Liver (tissue), 9 donors: Measurements from ENCODE around the gene FTO. TPM values are rescaled to one million over a fixed set of nuclear protein-coding genes. Genes with fewer than 3 reads are reported as not detected.

ENCODE experiments used
- DNase-seq: peaks from one replicate; pipeline ENCODE4 v3.0.0-alpha.2; 2017; ENCODE audit warnings: low spot score
- H3K27ac ChIP-seq, 2 donors: one replicate each; pipeline ENCODE4 v1.7.0; 2013; ENCODE audit warnings: inconsistent platforms in 2 of 2, low read length in 2 of 2, control low read depth in 1 of 2, low read depth in 1 of 2, mild to moderate bottlenecking in 1 of 2
- H3K27me3 ChIP-seq, 4 donors: one replicate each; pipeline versions ENCODE4 v1.6.1 to v1.7.0; 2013; ENCODE audit warnings: low read length in 3 of 4, inconsistent platforms in 1 of 4, mild to moderate bottlenecking in 1 of 4, moderate library complexity in 1 of 4; ENCODE audit not compliant: control insufficient read depth in 4 of 4, insufficient read depth in 4 of 4
- H3K36me3 ChIP-seq, 4 donors: one replicate each; pipeline versions ENCODE4 v1.6.1 to v1.7.0; 2013; ENCODE audit warnings: low read length in 3 of 4, mild to moderate bottlenecking in 3 of 4, low read depth in 1 of 4, moderate library complexity in 1 of 4; ENCODE audit not compliant: control insufficient read depth in 4 of 4, insufficient read depth in 3 of 4
- H3K4me1 ChIP-seq, 4 donors: one replicate each; pipeline versions ENCODE4 v1.6.1 to v1.7.0; 2013; ENCODE audit warnings: low read length in 3 of 4, mild to moderate bottlenecking in 3 of 4, moderate library complexity in 1 of 4; ENCODE audit not compliant: control insufficient read depth in 4 of 4, insufficient read depth in 4 of 4
- H3K4me3 ChIP-seq, 3 donors: one replicate each; pipeline versions ENCODE4 v1.6.1 to v1.7.0; 2013; ENCODE audit warnings: low read length in 3 of 3, control low read depth in 1 of 3, low read depth in 1 of 3, mild to moderate bottlenecking in 1 of 3
- H3K9ac ChIP-seq, 2 donors: one replicate each; pipeline ENCODE4 v1.7.0; 2013; ENCODE audit warnings: low read length in 2 of 2, mild to moderate bottlenecking in 2 of 2, moderate library complexity in 2 of 2, control low read depth in 1 of 2, low read depth in 1 of 2
- H3K9me3 ChIP-seq, 4 donors: one replicate each; pipeline versions ENCODE4 v1.6.1 to v1.7.0; 2013; ENCODE audit warnings: low read length in 3 of 4; ENCODE audit not compliant: control insufficient read depth in 4 of 4
- EGR1 ChIP-seq, 2 donors: IDR thresholded peaks; 2 replicates each; pipeline ENCODE4 v1.6.1; 2016 to 2018; ENCODE audit warnings: antibody characterized with exemption in 2 of 2, low read depth in 2 of 2
- FOXA2 ChIP-seq: IDR thresholded peaks from 2 replicates; pipeline ENCODE4 v1.6.1; 2016; ENCODE audit warnings: antibody characterized with exemption
- GABPA ChIP-seq, 2 donors: IDR thresholded peaks in 1 of 2; conservative IDR thresholded peaks in 1 of 2; 2 replicates each; pipeline ENCODE4 v1.6.1; 2016; ENCODE audit warnings: antibody characterized with exemption in 2 of 2, mild to moderate bottlenecking in 1 of 2, moderate library complexity in 1 of 2
- HNF4A ChIP-seq, 2 donors: conservative IDR thresholded peaks; 2 replicates each; pipeline ENCODE4 v1.6.1; 2016; ENCODE audit warnings: antibody characterized with exemption in 2 of 2, mild to moderate bottlenecking in 2 of 2
- HNF4G ChIP-seq: IDR thresholded peaks from 2 replicates; pipeline ENCODE4 v1.6.1; 2016; ENCODE audit warnings: antibody characterized with exemption
- JUND ChIP-seq, 2 donors: IDR thresholded peaks; 2 replicates each; pipeline ENCODE4 v1.6.1; 2016; ENCODE audit warnings: antibody characterized with exemption in 2 of 2
- NR2F2 ChIP-seq: IDR thresholded peaks from 2 replicates; pipeline ENCODE4 v1.6.1; 2016; ENCODE audit warnings: antibody characterized with exemption
- RAD21 ChIP-seq, 2 donors: IDR thresholded peaks; 2 replicates each; pipeline ENCODE4 v1.6.1; 2016; ENCODE audit warnings: antibody characterized with exemption in 2 of 2, mild to moderate bottlenecking in 2 of 2
- RXRA ChIP-seq, 2 donors: IDR thresholded peaks; 2 replicates each; pipeline ENCODE4 v1.6.1; 2017 to 2018; ENCODE audit warnings: antibody characterized with exemption in 2 of 2, mild to moderate bottlenecking in 1 of 2
- SP1 ChIP-seq: IDR thresholded peaks from 2 replicates; pipeline ENCODE4 v1.6.1; 2018; ENCODE audit warnings: antibody characterized with exemption, mild to moderate bottlenecking
- TAF1 ChIP-seq: conservative IDR thresholded peaks from 2 replicates; pipeline ENCODE4 v1.6.1; 2016; ENCODE audit warnings: antibody characterized with exemption, mild to moderate bottlenecking
- YY1 ChIP-seq: IDR thresholded peaks from 2 replicates; pipeline ENCODE4 v1.6.1; 2016; ENCODE audit warnings: antibody characterized with exemption, mild to moderate bottlenecking
- WGBS: extraction: QIAGEN DNeasy Blood & Tissue Kit; methylation state at CpG from one replicate; pipeline ENCODE4 v1.1.7; 2013; 5-methylcytosine and 5-hydroxymethylcytosine counted together
- polyA plus RNA-seq, 2 donors: library from polyadenylated mRNA; stranded (reverse) in 1 of 2; unstranded in 1 of 2; fragments of 200-250 nt in 1 of 2; fragments of >200 nt in 1 of 2; fragmentation: Nextera tagmentation in 1 of 2; extraction: Ambion mirVana in 1 of 2; gene quantifications; one replicate each; pipeline versions ENCODE4 v1.2.1 to v1.2.3, GENCODE V29; 2013 to 2015
- total RNA-seq, 2 donors: library from RNA; depleted of rRNA; stranded (reverse); fragments of >200 nt; gene quantifications; one replicate each; pipeline ENCODE4 v1.2.3, GENCODE V29; 2014
- TF ChIP-seq, protein P1 (sequence below): IDR thresholded peaks from 2 replicates; pipeline ENCODE4 v1.6.1; 2016; ENCODE audit warnings: antibody characterized with exemption
- TF ChIP-seq, protein P2 (sequence below): fragments of 150-350 bp; IDR thresholded peaks from 2 replicates; pipeline ENCODE4 v1.5.1; 2017; ENCODE audit warnings: improper control_type of control experiment, low read depth, low read length; ENCODE audit not compliant: missing input control
- TF ChIP-seq, protein P3 (sequence below): IDR thresholded peaks from 2 replicates; pipeline ENCODE4 v1.6.1; 2016; ENCODE audit warnings: antibody characterized with exemption
- TF ChIP-seq, protein P4 (sequence below): IDR thresholded peaks from 2 replicates; pipeline ENCODE4 v1.6.1; 2016; ENCODE audit warnings: antibody characterized with exemption
- TF ChIP-seq, protein P5 (sequence below): IDR thresholded peaks from 2 replicates; pipeline ENCODE4 v1.6.1; 2016; ENCODE audit warnings: antibody characterized with exemption, mild to moderate bottlenecking
- donor health status: healthy.
- donor health status: healthy.
- donor health status: healthy.
- donor health status: healthy.
- donor health status: healthy.

FTO gene
- total and polyA plus RNA-seq, 4 donors: 12.0 to 54.2 (median 24.6) TPM

DNA sequence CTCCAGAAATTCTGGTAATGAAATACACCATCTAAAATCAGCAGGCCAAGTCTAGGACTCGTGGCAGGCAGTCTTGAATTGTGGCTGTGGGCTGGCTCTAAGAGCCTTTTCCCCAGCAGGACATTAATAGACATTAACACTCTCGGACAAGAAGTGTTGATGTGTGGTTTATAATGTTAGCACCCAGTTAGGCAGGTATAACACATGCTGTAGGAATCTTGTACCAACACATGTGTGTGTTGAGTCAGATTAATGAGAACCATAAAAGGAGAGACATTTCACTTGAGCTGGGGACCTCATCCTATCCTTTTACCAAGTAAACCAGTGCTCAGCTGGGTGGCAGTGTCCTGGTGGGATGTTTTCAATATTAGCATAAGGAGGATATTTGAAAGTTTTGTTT lies 264.5 kb downstream of the FTO start:
- DNase-seq: no peak
- H3K4me3 ChIP-seq: no peak overlapping the region
- no peak overlapping the region for H3K27ac ChIP-seq
- H3K9ac ChIP-seq: no peak overlapping the region
- TF ChIP-seq GABPA (IDR thresholded peaks at IDR 0.05 in 1 of 2, conservative IDR thresholded peaks at IDR 0.05 in 1 of 2) (no peak), TAF1 (no peak), HNF4G (no peak), SP1 (no peak), YY1 (no peak), RXRA (IDR thresholded peaks at IDR 0.05) (no peak), EGR1 (IDR thresholded peaks at IDR 0.05; ENCODE audit: low read depth in 2 of 2) (no peak), RAD21 (IDR thresholded peaks at IDR 0.05) (no peak), HNF4A (conservative IDR thresholded peaks at IDR 0.05) (no peak)
- TF ChIP-seq, protein P1, sequence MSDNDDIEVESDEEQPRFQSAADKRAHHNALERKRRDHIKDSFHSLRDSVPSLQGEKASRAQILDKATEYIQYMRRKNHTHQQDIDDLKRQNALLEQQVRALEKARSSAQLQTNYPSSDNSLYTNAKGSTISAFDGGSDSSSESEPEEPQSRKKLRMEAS: no peak
- TF ChIP-seq, protein P2, sequence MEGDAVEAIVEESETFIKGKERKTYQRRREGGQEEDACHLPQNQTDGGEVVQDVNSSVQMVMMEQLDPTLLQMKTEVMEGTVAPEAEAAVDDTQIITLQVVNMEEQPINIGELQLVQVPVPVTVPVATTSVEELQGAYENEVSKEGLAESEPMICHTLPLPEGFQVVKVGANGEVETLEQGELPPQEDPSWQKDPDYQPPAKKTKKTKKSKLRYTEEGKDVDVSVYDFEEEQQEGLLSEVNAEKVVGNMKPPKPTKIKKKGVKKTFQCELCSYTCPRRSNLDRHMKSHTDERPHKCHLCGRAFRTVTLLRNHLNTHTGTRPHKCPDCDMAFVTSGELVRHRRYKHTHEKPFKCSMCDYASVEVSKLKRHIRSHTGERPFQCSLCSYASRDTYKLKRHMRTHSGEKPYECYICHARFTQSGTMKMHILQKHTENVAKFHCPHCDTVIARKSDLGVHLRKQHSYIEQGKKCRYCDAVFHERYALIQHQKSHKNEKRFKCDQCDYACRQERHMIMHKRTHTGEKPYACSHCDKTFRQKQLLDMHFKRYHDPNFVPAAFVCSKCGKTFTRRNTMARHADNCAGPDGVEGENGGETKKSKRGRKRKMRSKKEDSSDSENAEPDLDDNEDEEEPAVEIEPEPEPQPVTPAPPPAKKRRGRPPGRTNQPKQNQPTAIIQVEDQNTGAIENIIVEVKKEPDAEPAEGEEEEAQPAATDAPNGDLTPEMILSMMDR: no peak
- TF ChIP-seq, protein P3, sequence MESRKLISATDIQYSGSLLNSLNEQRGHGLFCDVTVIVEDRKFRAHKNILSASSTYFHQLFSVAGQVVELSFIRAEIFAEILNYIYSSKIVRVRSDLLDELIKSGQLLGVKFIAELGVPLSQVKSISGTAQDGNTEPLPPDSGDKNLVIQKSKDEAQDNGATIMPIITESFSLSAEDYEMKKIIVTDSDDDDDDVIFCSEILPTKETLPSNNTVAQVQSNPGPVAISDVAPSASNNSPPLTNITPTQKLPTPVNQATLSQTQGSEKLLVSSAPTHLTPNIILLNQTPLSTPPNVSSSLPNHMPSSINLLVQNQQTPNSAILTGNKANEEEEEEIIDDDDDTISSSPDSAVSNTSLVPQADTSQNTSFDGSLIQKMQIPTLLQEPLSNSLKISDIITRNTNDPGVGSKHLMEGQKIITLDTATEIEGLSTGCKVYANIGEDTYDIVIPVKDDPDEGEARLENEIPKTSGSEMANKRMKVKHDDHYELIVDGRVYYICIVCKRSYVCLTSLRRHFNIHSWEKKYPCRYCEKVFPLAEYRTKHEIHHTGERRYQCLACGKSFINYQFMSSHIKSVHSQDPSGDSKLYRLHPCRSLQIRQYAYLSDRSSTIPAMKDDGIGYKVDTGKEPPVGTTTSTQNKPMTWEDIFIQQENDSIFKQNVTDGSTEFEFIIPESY: no peak
- H3K4me1 ChIP-seq: peaks cover 0 to 4% (median 0%) of the 10 kb centered on the region in 4 donors
- H3K27me3 ChIP-seq: no peaks in the 10 kb centered on the region
- H3K9me3 ChIP-seq: no peaks in the 10 kb centered on the region
- WGBS: 96% methylated on average over 2 of the region's 2 CpGs
- H3K36me3 ChIP-seq: no peaks in the 10 kb centered on the region

DNA sequence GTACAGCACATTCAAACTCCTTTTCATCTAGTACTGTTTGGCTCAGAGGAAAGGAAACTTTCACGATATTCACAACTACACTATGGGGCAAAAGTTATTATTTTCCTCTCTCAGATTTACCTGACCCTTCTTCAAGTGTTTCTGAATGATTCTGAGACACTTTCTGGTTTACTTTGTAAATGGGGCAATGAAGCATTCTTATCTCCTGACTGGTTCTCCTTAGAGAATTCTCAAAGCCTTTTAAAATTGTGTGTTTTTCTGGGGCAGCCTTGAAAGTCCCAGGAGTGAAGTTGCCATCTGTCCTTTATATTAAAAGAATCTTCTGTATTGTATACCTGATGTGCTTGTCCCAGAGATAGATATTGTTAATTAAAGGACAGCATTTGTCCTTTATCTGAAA lies 264.9 kb downstream of the FTO start:
- H3K27me3 ChIP-seq: no peaks in the 10 kb centered on the region
- no peak overlapping the region for H3K4me3 ChIP-seq
- H3K36me3 ChIP-seq: no peaks in the 10 kb centered on the region
- DNase-seq: no peak
- H3K4me1 ChIP-seq: peaks cover 0 to 4% (median 0%) of the 10 kb centered on the region in 4 donors
- no peak overlapping the region for H3K27ac ChIP-seq
- TF ChIP-seq FOXA2: no peak
- no peak for TF ChIP-seq GABPA (IDR thresholded peaks at IDR 0.05 in 1 of 2, conservative IDR thresholded peaks at IDR 0.05 in 1 of 2)
- TF ChIP-seq, protein P2: no peak
- TF ChIP-seq, protein P3: no peak
- TF ChIP-seq SP1: no peak
- no peak for TF ChIP-seq EGR1 (IDR thresholded peaks at IDR 0.05; ENCODE audit: low read depth in 2 of 2)
- TF ChIP-seq JUND (IDR thresholded peaks at IDR 0.05): no peak
- TF ChIP-seq, protein P1: no peak
- TF ChIP-seq, protein P4, sequence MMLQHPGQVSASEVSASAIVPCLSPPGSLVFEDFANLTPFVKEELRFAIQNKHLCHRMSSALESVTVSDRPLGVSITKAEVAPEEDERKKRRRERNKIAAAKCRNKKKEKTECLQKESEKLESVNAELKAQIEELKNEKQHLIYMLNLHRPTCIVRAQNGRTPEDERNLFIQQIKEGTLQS: no peak
- TF ChIP-seq, protein P5, sequence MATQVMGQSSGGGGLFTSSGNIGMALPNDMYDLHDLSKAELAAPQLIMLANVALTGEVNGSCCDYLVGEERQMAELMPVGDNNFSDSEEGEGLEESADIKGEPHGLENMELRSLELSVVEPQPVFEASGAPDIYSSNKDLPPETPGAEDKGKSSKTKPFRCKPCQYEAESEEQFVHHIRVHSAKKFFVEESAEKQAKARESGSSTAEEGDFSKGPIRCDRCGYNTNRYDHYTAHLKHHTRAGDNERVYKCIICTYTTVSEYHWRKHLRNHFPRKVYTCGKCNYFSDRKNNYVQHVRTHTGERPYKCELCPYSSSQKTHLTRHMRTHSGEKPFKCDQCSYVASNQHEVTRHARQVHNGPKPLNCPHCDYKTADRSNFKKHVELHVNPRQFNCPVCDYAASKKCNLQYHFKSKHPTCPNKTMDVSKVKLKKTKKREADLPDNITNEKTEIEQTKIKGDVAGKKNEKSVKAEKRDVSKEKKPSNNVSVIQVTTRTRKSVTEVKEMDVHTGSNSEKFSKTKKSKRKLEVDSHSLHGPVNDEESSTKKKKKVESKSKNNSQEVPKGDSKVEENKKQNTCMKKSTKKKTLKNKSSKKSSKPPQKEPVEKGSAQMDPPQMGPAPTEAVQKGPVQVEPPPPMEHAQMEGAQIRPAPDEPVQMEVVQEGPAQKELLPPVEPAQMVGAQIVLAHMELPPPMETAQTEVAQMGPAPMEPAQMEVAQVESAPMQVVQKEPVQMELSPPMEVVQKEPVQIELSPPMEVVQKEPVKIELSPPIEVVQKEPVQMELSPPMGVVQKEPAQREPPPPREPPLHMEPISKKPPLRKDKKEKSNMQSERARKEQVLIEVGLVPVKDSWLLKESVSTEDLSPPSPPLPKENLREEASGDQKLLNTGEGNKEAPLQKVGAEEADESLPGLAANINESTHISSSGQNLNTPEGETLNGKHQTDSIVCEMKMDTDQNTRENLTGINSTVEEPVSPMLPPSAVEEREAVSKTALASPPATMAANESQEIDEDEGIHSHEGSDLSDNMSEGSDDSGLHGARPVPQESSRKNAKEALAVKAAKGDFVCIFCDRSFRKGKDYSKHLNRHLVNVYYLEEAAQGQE: no peak
- TF ChIP-seq HNF4A (conservative IDR thresholded peaks at IDR 0.05): no peak
- no peak for TF ChIP-seq NR2F2
- TF ChIP-seq TAF1: no peak
- no peak for TF ChIP-seq RXRA (IDR thresholded peaks at IDR 0.05)
- TF ChIP-seq HNF4G: no peak
- 95% methylated on average over 1 of the region's 1 CpG for WGBS
- H3K9me3 ChIP-seq: no peaks in the 10 kb centered on the region
- no peak overlapping the region for H3K9ac ChIP-seq
